HFF-Myc (cell line): Measurements from ENCODE around the gene TMEM117.

Experiments
- DNase-seq: peaks from one replicate; pipeline ENCODE4 v3.0.0-alpha.2; 2011; ENCODE audit warnings: low read depth; ENCODE audit errors: extremely low read depth
- H3K4me3 ChIP-seq: replicated peaks from 2 replicates; pipeline ENCODE4 v1.5.1; 2011; ENCODE audit warnings: low read depth, mild to moderate bottlenecking, control low read depth, low read length
- CTCF ChIP-seq: IDR thresholded peaks from 2 replicates; pipeline ENCODE4 v1.5.1; 2012; ENCODE audit warnings: mild to moderate bottlenecking, low read depth, low read length, control low read depth; ENCODE audit errors: missing control alignments

Gene TMEM117

GRCh38 chr12:44334347-44334746 lies 498.5 kb downstream of the TMEM117 start:
- DNase-seq: no peak
- H3K4me3 ChIP-seq: no peak overlapping the region
- TF ChIP-seq CTCF: no peak

- no peak for TF ChIP-seq CTCF
- H3K4me3 ChIP-seq: no peak overlapping the region
- DNase-seq: no peak
Measured at GRCh38 chr12:44335030-44335429, 499.1 kb downstream of the TMEM117 start.

- no peak overlapping the region for H3K4me3 ChIP-seq
- no peak for TF ChIP-seq CTCF
- no peak for DNase-seq
Measured at GRCh38 chr12:44336577-44336976, 500.7 kb downstream of the TMEM117 start.

- no peak for DNase-seq
- TF ChIP-seq CTCF: no peak
Measured at GRCh38 chr12:44342371-44342770, 506.5 kb downstream of the TMEM117 start.

GRCh38 chr12:44347145-44347544 lies 511.3 kb downstream of the TMEM117 start:
- H3K4me3 ChIP-seq: no peak overlapping the region
- DNase-seq: no peak
- TF ChIP-seq CTCF: no peak

More at GRCh38 chr12:44342371-44342770, 506.5 kb downstream of the TMEM117 start:
- H3K4me3 ChIP-seq: no peak overlapping the region

GRCh38 chr12:44357494-44357893 lies 521.6 kb downstream of the TMEM117 start:
- no peak overlapping the region for H3K4me3 ChIP-seq
- no peak for DNase-seq
- no peak for TF ChIP-seq CTCF

GRCh38 chr12:44358636-44359035 lies 522.8 kb downstream of the TMEM117 start:
- H3K4me3 ChIP-seq: no peak overlapping the region
- no peak for TF ChIP-seq CTCF
- no peak for DNase-seq
